ENCODE data around the gene KCNMA1. TPM values are rescaled to one million over a fixed set of nuclear protein-coding genes. Genes with fewer than 3 reads are reported as not detected.
"Not testable (repeated sequence)": the region's sequence is repeated elsewhere in the genome, so short reads cannot be mapped to it uniquely, and the experiment has no call there.

The KCNMA1 gene
- total and polyA plus RNA-seq, 10 of the 15 experiments (the other 5 are each of a cell fraction or from before 2014, with no cell fraction given), result 8.5 to 77.0 (median 21.3) TPM

- H3K4me1 ChIP-seq (ENCODE audit: control insufficient read depth, insufficient read depth, low read length); FAIRE-seq; H3K9ac ChIP-seq (ENCODE audit: control insufficient read depth, insufficient read depth, low read length); H3K4me3 ChIP-seq; H3K36me3 ChIP-seq (ENCODE audit: control insufficient read depth in 2 of 2, insufficient read depth in 2 of 2, low read length in 1 of 2); H3K4me2 ChIP-seq (ENCODE audit: control insufficient read depth, insufficient read depth); ATAC-seq; H3K79me2 ChIP-seq (ENCODE audit: control insufficient read depth, insufficient read depth, low read length); H4K20me1 ChIP-seq (ENCODE audit: control insufficient read depth, insufficient read depth); BruUV-seq (replicated peaks); H3K27me3 ChIP-seq (replicated peaks in 1 of 2; ENCODE audit: control insufficient read depth in 2 of 2, insufficient read depth in 2 of 2, low read length in 1 of 2); in situ Hi-C loops (cut with MboI); intact Hi-C loops (cut with micrococcal nuclease; ENCODE audit: unreplicated experiment); H2AFZ ChIP-seq (ENCODE audit: control insufficient read depth, low read depth, low read length); DNase-seq (ENCODE audit: low read depth, low spot score): not testable (repeated sequence)
- Histone ChIP-seq H3K27ac (ENCODE audit: control insufficient read depth, insufficient read depth) (peak overlapping the region; percentile 27), H3K9me3 (replicated peaks; ENCODE audit: control insufficient read depth, insufficient read depth, low read length) (peaks cover 16% of the 10 kb centered on the region; the same call in 2 of the 3 replicates)
- ChIA-PET POLR2A (interaction anchor here (0.6 to 1.3 kb wide), 3 partner anchors 8 to 16 kb away, joined by 4 to 6 read pairs (median 4); no protein-coding TSS in a partner anchor), CTCF (interaction anchor here (0.7 to 6.5 kb wide), 5 partner anchors 8 to 302 kb away, joined by 3 to 56 read pairs (median 4); no protein-coding TSS in a partner anchor), SMC1A (ENCODE audit: uncharacterized antibody, unreplicated experiment) (interaction anchor here (0.8 to 6.7 kb wide), 5 partner anchors 8 to 52 kb away, joined by 3 to 52 read pairs (median 5); no protein-coding TSS in a partner anchor), RAD21 (ENCODE audit: unreplicated experiment) (interaction anchor here (2.1 kb wide), 1 partner anchor 52 kb away, joined by 11 read pairs; no protein-coding TSS in a partner anchor)
- peak; percentile 82 for TF ChIP-seq KLF5 (IDR thresholded peaks at IDR 0.05; ENCODE audit: partially characterized antibody)
- TF ChIP-seq CBX5 (IDR thresholded peaks at IDR 0.05; ENCODE audit: low read depth), result peak; percentile 88
- WGBS (ENCODE audit: insufficient coverage, insufficient replicate concordance, low lambda C conversion rate, missing lambda C conversion rate), result 94% methylated on average over 3 of the region's 3 CpGs
These were observed 21.6 kb upstream of the KCNMA1 start for GRCh38 chr10:77659046-77659670.

- no peak overlapping the region for H3K27ac ChIP-seq (ENCODE audit: control insufficient read depth, insufficient read depth)
- POLR2A ChIA-PET, result no interaction called here
- no peak for ATAC-seq
- peaks cover 6% of the 10 kb centered on the region; the same call in 2 of the 3 replicates for H3K9me3 ChIP-seq (replicated peaks; ENCODE audit: control insufficient read depth, insufficient read depth, low read length)
- H2AFZ ChIP-seq (ENCODE audit: control insufficient read depth, low read depth, low read length), result no peak overlapping the region
- H3K36me3 ChIP-seq (ENCODE audit: control insufficient read depth in 2 of 2, insufficient read depth in 2 of 2, low read length in 1 of 2), result no peaks in the 10 kb centered on the region
- H3K4me3 ChIP-seq, result no peak overlapping the region
- no peak overlapping the region for H3K4me2 ChIP-seq (ENCODE audit: control insufficient read depth, insufficient read depth)
- no peak for DNase-seq (ENCODE audit: low read depth, low spot score)
- CTCF ChIA-PET, result interaction anchor here (0.6 to 5.3 kb wide), 5 partner anchors 9 to 402 kb away, joined by 3 to 25 read pairs (median 12); no protein-coding TSS in a partner anchor
- peaks cover 17% of the 10 kb centered on the region for H3K4me1 ChIP-seq (ENCODE audit: control insufficient read depth, insufficient read depth, low read length)
- no TSS peak for BruUV-seq (replicated peaks)
- no peaks in the 10 kb centered on the region for H4K20me1 ChIP-seq (ENCODE audit: control insufficient read depth, insufficient read depth)
- no peaks in the 10 kb centered on the region for H3K79me2 ChIP-seq (ENCODE audit: control insufficient read depth, insufficient read depth, low read length)
- in situ Hi-C loops (cut with MboI) (no loop called here), intact Hi-C loops (cut with micrococcal nuclease; ENCODE audit: unreplicated experiment) (no loop called here)
- SMC1A ChIA-PET (ENCODE audit: uncharacterized antibody, unreplicated experiment), result interaction anchor here (0.6 kb wide), 1 partner anchor 1199 kb away, joined by 3 read pairs; no protein-coding TSS in a partner anchor
- H3K9ac ChIP-seq (ENCODE audit: control insufficient read depth, insufficient read depth, low read length), result no peak overlapping the region
- no peak for TF ChIP-seq SMAD5 (IDR thresholded peaks at IDR 0.05; ENCODE audit: low read depth)
- TF ChIP-seq CBX5 (IDR thresholded peaks at IDR 0.05; ENCODE audit: low read depth), result peak; percentile 62; the same call in 1 of the 2 replicates
- 0 out of 2 replicates have a peak, but pooled peaks have one; percentile 25 for TF ChIP-seq RELB (IDR thresholded peaks at IDR 0.05; ENCODE audit: low read depth)
- no peak for TF ChIP-seq PAX5 (IDR thresholded peaks at IDR 0.05; ENCODE audit: borderline replicate concordance, low read depth, low read length)
- TF ChIP-seq NR2C1 (IDR thresholded peaks at IDR 0.05), result no peak
- TF ChIP-seq CEBPB (IDR thresholded peaks at IDR 0.05; ENCODE audit: borderline replicate concordance in 1 of 2, low read depth in 2 of 2, low read length in 2 of 2), result no peak
- TF ChIP-seq SRF (IDR thresholded peaks at IDR 0.05; ENCODE audit: low read depth in 2 of 2, low read length in 2 of 2), result no peak
- no peak for TF ChIP-seq MYC (IDR thresholded peaks at IDR 0.05; ENCODE audit: insufficient read depth, insufficient read length, insufficient replicate concordance, low read length, severe bottlenecking)
- TF ChIP-seq SREBF2 (IDR thresholded peaks at IDR 0.05; ENCODE audit: low read length), result no peak
- TF ChIP-seq TCF7 (IDR thresholded peaks at IDR 0.05; ENCODE audit: borderline replicate concordance), result peak; percentile 44; the same call in 1 of the 2 replicates
- RAD21 ChIA-PET (ENCODE audit: unreplicated experiment), result no interaction called here
- no peak for FAIRE-seq
- H3K27me3 ChIP-seq (replicated peaks in 1 of 2; ENCODE audit: control insufficient read depth in 2 of 2, insufficient read depth in 2 of 2, low read length in 1 of 2), result no peaks in the 10 kb centered on the region
These were observed 15.6 kb upstream of the KCNMA1 start for GRCh38 chr10:77653210-77653609.
